ENCODE results near the gene HMGXB3.
"Not testable (repeated sequence)": the region's sequence is repeated elsewhere in the genome, so short reads cannot be mapped to it uniquely, and the experiment has no call there.

Gene HMGXB3

GRCh38 chr5:150070821-150071220, 70.3 kb downstream of the HMGXB3 start:
- DNase-seq, result no peak

- no peak for DNase-seq
Observed at GRCh38 chr5:150073086-150073625, 72.6 kb downstream of the HMGXB3 start.

- DNase-seq, result no peak
Observed at GRCh38 chr5:150073677-150074076, 73.1 kb downstream of the HMGXB3 start.

- no peak for DNase-seq
Observed at GRCh38 chr5:150075233-150075632, 74.7 kb downstream of the HMGXB3 start.

GRCh38 chr5:150075806-150076205, 75.3 kb downstream of the HMGXB3 start:
- DNase-seq, result peak; percentile 53

- no peak for DNase-seq
Observed at GRCh38 chr5:150077060-150077459, 76.5 kb downstream of the HMGXB3 start.

- DNase-seq, result no peak
Observed at GRCh38 chr5:150077996-150078801, 77.7 kb downstream of the HMGXB3 start.

GRCh38 chr5:150078802-150079689, 78.5 kb downstream of the HMGXB3 start:
- no peak for DNase-seq

GRCh38 chr5:150079909-150080461, 79.4 kb downstream of the HMGXB3 start:
- no peak for DNase-seq

GRCh38 chr5:150080696-150081435, 80.3 kb downstream of the HMGXB3 start:
- no peak for DNase-seq

GRCh38 chr5:150081541-150082283, 81.2 kb downstream of the HMGXB3 start:
- peak; percentile 79 for DNase-seq

GRCh38 chr5:150082374-150082773, 81.8 kb downstream of the HMGXB3 start:
- DNase-seq, result peak; percentile 59

- DNase-seq, result peak; percentile 25
Observed at GRCh38 chr5:150082889-150083288, 82.3 kb downstream of the HMGXB3 start.

- DNase-seq, result not testable (repeated sequence)
Observed at GRCh38 chr5:150084754-150085153, 84.2 kb downstream of the HMGXB3 start.

GRCh38 chr5:150085191-150085912, 84.8 kb downstream of the HMGXB3 start:
- no peak for DNase-seq

- DNase-seq, result peak; percentile 45
Observed at GRCh38 chr5:150085950-150086715, 85.6 kb downstream of the HMGXB3 start, which contains the start of gene CSF1R. Gene CSF1R, minus strand, starts transcription at chr5:150086554. Its CDS starts 127 bp downstream, at chr5:150086427.

GRCh38 chr5:150092159-150092787, 91.7 kb downstream of the HMGXB3 start:
- no peak for DNase-seq

GRCh38 chr5:150097152-150097551, 96.6 kb downstream of the HMGXB3 start:
- DNase-seq, result no peak

- DNase-seq, result no peak
Observed at GRCh38 chr5:150101023-150101422, 100.5 kb downstream of the HMGXB3 start.
